NCI-H1092 treated with DMSO at 0.1 percent for 48 hours (cell line): ENCODE results near the gene HS3ST5.
"Not testable (repeated sequence)": the region's sequence is repeated elsewhere in the genome, so short reads cannot be mapped to it uniquely, and the experiment has no call there.

Source experiments
- DNase-seq: peaks from one replicate; lab custom pipeline; 2025; lab: John Stamatoyannopoulos, UW

Gene HS3ST5

GRCh38 chr6:114276783-114277182, 66.0 kb downstream of the HS3ST5 start:
- DNase-seq = no peak

- DNase-seq = no peak
These were observed 68.0 kb downstream of the HS3ST5 start for GRCh38 chr6:114274836-114275235.

GRCh38 chr6:114272582-114272981, 70.2 kb downstream of the HS3ST5 start:
- no peak for DNase-seq

- no peak for DNase-seq
These were observed 71.4 kb downstream of the HS3ST5 start for GRCh38 chr6:114271405-114271804.

- no peak for DNase-seq
These were observed 74.9 kb downstream of the HS3ST5 start for GRCh38 chr6:114267897-114268296.

- no peak for DNase-seq
These were observed 82.0 kb downstream of the HS3ST5 start for GRCh38 chr6:114260810-114261209.

GRCh38 chr6:114258376-114258775, 84.4 kb downstream of the HS3ST5 start:
- no peak for DNase-seq

- DNase-seq = no peak
These were observed 89.4 kb downstream of the HS3ST5 start for GRCh38 chr6:114253431-114253830.

- DNase-seq = no peak
These were observed 93.3 kb downstream of the HS3ST5 start for GRCh38 chr6:114249522-114249921.

GRCh38 chr6:114247101-114247500, 95.7 kb downstream of the HS3ST5 start:
- DNase-seq = no peak

GRCh38 chr6:114240796-114241195, 102.0 kb downstream of the HS3ST5 start:
- DNase-seq = no peak

- DNase-seq = no peak
These were observed 114.1 kb downstream of the HS3ST5 start for GRCh38 chr6:114228675-114229074.

GRCh38 chr6:114227944-114228468, 114.8 kb downstream of the HS3ST5 start:
- no peak for DNase-seq

GRCh38 chr6:114220241-114220640, 122.6 kb downstream of the HS3ST5 start:
- no peak for DNase-seq

GRCh38 chr6:114218437-114219340, 124.1 kb downstream of the HS3ST5 start:
- no peak for DNase-seq

GRCh38 chr6:114217996-114218395, 124.8 kb downstream of the HS3ST5 start:
- not testable (repeated sequence) for DNase-seq

GRCh38 chr6:114216789-114217467, 125.9 kb downstream of the HS3ST5 start:
- DNase-seq = no peak

GRCh38 chr6:114210467-114210866, 132.4 kb downstream of the HS3ST5 start:
- DNase-seq = no peak

GRCh38 chr6:114203460-114203859, 139.4 kb downstream of the HS3ST5 start:
- no peak for DNase-seq

GRCh38 chr6:114202389-114202788, 140.4 kb downstream of the HS3ST5 start:
- DNase-seq = no peak

GRCh38 chr6:114200891-114201290, 141.9 kb downstream of the HS3ST5 start:
- DNase-seq = no peak

GRCh38 chr6:114195631-114196403, 147.0 kb downstream of the HS3ST5 start:
- no peak for DNase-seq
